Measurements from ENCODE around the gene THSD4.
A peak's percentile ranks its signal among the peaks of the same experiment; 100 is the strongest.

The THSD4 gene

DNA sequence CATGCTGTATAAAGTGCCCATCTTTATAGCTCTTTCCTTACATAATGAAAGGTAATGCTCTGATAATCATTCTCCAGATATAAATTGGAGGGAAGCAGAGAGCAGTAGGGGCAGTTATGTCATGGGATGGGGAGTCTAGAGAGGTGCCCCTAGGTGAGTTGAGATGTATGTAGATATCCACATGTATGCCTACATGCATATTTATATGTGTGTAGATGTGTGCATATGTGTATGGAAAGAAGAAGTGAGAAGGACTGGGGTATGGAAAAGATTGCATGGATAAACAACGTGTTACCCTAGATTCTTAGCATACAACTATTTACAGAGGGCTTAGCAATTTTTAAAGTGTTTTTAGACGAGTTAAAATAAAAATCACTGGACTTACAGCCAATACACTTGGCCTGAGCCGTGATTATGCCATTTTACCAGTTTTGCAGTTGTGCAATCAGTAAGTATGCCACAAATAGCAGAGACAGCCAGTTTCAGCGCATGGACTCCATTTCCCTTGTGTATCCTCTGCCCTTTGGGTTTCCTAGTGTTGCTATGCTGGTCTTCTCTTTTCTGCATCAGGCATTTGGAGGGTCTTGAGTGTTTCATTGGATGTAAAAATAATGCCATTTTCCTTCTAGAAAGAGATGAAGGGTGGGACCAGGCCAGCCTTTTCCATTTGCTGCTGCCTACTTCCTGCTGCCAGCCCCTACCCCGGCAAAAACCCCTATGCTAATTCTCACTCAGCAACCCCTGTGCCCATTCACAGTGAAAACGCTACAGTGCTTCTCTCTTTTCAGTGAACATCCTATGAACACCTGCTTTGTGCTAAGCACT is 495.7 kb downstream of the THSD4 start:
- no peak for DNase-seq

GRCh38 chr15:71611553-71612396 is 496.5 kb downstream of the THSD4 start:
- DNase-seq: no peak

- no peak for DNase-seq
Observed at GRCh38 chr15:71612397-71612722, 497.1 kb downstream of the THSD4 start.

DNA sequence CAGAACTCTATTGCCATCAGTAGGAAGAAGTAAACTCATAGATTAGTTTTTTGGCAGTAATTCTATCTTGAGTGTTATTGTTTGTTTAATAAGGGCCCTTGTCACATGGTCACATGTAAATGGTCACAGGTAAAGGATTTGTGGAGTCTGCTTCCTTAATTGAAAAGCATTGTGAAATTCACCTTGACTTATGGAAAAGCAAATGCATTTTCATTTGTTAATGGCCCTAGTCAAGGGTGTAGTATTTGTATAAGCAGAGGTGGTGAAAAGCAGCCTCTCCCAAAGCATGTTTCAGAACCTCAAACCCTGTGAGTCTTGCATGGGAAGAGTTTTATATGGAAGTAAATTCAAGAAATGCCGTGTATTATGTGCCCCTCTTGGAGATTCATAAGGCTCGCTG is 497.6 kb downstream of the THSD4 start:
- DNase-seq: no peak

- no peak for DNase-seq
Observed at GRCh38 chr15:71623111-71623510, 507.8 kb downstream of the THSD4 start.

DNA sequence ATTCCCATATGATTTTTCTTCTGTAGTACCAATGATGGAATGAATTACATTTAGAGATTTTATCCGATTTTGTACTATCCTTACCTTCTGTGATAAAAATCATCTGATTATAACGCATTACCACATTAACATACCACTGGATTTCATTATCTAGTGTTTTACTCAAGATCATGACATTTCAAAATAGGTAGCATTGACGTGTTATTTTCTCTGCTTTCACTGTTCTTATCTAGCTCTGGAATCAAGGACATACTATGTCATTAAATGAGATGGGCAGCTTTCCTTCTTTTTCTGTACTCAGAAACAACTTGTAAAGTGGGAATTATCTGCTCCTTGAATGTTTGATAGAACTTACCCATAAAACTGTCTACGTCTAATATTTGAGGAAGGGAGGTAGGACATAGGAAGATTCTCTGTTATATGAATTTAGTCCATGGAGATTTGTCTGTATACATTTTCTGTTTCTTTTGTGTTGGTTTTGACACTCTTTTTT is 511.4 kb downstream of the THSD4 start:
- DNase-seq: no peak

GRCh38 chr15:71627188-71627587 is 511.9 kb downstream of the THSD4 start:
- DNase-seq: no peak

DNA sequence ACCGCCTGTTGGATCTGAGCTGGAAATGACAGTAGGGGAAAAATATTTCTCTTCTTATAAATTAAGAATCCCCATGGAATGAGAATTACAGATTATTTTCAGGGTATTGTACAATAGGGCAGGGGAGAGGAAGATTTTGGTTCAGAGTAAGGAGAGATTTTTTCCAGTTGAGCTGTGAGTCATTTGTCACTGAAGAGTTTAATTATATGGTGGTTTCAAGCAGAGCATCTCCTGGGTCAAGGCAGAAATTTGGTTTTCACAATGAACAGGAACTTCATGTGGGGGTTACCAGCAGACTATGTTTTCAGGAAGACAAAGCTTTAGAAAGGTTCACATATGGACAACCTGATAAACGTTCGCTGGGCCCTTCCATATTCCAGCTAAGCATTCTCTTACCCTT is 512.3 kb downstream of the THSD4 start:
- DNase-seq: no peak

GRCh38 chr15:71628988-71629770 is 513.9 kb downstream of the THSD4 start:
- DNase-seq: no peak

- DNase-seq: no peak
Observed at GRCh38 chr15:71629781-71630474, 514.7 kb downstream of the THSD4 start.

GRCh38 chr15:71630475-71630809 is 515.2 kb downstream of the THSD4 start:
- no peak for DNase-seq

DNA sequence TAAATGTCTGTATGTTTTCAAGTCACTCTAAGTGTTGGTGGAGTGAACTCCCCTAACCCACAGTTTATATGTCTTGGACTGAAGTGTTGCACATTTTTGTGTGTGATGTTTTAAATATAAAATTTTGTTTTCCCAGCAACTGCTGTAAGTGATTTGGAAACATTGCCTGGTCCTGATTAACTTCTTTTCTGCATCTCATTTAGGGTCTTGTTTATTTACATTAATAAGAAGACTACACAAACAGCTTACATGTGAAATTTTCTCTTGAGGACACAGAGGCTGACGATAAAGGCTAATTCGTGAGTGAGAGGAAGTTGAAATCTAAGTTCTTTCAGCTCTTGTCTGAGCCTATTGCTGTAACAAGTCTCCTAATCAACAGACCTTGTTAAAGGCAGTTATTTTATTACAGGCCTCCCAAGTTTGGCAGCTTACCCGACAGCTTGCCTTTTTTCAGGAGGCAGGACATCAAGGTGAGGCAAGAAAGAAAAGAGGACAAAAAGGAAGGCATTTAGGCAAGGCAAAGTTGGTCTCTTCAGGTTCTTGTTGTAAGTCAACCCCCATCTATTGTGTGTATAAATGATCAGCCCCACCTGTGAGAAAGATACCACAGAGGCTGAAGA is 517.4 kb downstream of the THSD4 start:
- no peak for DNase-seq

- no peak for DNase-seq
Observed at GRCh38 chr15:71634820-71635560, 519.7 kb downstream of the THSD4 start.

GRCh38 chr15:71635735-71636134 is 520.5 kb downstream of the THSD4 start:
- DNase-seq: no peak

GRCh38 chr15:71638876-71639275 is 523.6 kb downstream of the THSD4 start:
- DNase-seq: no peak

DNA sequence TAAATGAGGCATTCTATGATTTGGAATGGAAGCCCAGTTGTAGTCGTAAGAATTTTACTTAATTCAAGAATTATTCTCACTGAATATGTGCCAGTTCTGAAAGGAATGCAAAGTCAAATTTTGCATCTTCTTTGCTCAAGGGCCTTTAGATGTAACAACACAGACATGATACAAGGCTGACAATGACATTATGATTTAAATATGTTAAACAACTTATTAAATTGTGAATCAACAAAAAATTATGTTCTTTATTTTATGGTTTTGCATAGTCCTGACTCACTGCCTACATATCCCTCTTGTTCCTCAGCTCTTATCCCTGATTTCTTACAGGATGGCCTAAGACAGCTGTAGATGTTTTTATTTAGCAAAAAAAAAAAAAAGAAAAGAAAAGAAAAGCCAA is 524.2 kb downstream of the THSD4 start:
- no peak for DNase-seq

- DNase-seq: no peak
Observed at GRCh38 chr15:71643918-71644317, 528.6 kb downstream of the THSD4 start.

GRCh38 chr15:71646767-71647486 is 531.7 kb downstream of the THSD4 start:
- DNase-seq: no peak

- no peak for DNase-seq
Observed at GRCh38 chr15:71647487-71647808, 532.2 kb downstream of the THSD4 start.

DNA sequence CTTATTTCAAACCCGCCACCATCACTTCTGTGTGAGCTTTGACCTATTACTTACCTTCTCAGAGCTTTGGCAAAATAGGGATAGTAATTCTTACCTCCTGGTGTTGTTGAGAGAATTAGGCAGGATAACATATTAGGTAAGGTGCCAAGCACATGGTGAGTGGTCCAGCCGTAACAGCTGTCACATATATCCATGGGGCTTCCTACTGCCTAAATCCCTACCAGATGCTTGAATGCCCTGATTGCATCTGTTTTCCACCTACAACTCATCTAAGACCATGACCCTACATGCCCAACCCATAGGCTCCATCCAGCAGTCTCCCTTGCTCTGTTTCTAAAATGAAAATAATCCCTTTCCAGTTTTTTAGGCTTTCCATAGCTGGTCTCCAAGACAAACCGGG is 532.8 kb downstream of the THSD4 start:
- DNase-seq: peak; percentile 77

DNA sequence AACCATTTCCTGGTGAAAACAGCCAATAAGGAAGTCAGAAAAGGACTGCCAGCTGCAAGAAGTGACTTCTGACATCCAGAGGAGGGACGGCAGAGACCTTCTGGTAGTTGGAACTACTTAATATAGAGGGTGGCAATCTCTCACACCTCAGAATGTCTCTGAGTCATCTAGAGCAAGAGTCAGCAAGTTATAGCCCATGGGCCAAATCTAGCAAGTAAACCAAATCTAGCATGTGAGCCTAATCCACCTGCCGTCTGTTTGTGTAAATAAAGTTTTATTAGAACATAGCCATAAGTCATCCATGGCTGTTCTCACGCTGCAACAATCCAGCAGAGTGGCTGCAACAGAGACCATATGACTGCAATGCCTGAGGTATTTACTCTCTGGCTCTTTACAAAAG is 534.6 kb downstream of the THSD4 start:
- no peak for DNase-seq
